Epithelial cell of proximal tubule (primary cell): ENCODE measurements around the gene ASTL. TPM values are rescaled to one million over a fixed set of nuclear protein-coding genes. Genes with fewer than 3 reads are reported as not detected.

ENCODE experiments used
- DNase-seq: peaks from one replicate; pipeline ENCODE4 v3.0.0-alpha.2; 2011; ENCODE audit warnings: low read depth
- H3K4me3 ChIP-seq: 2 replicates; pipeline ENCODE4 v1.5.1; 2011; ENCODE audit warnings: low read depth, mild to moderate bottlenecking, low read length
- CTCF ChIP-seq: conservative IDR thresholded peaks from 2 replicates; pipeline ENCODE4 v1.5.1; 2012; ENCODE audit warnings: low read depth, mild to moderate bottlenecking, low read length
- total RNA-seq: library from RNA; depleted of rRNA; stranded (reverse); fragments of >200 nt; gene quantifications from 2 replicates; pipeline ENCODE4 v1.2.3, GENCODE V29; 2015

ASTL gene
- total RNA-seq, 1 donor from 2014 or later: not detected

- no peak overlapping the region for H3K4me3 ChIP-seq
- DNase-seq: no peak
- no peak for TF ChIP-seq CTCF
Measured at GRCh38 chr2:96111823-96112500, 26.3 kb downstream of the ASTL start.

GRCh38 chr2:96111257-96111640 lies 27.1 kb downstream of the ASTL start:
- H3K4me3 ChIP-seq: no peak overlapping the region
- TF ChIP-seq CTCF: no peak
- no peak for DNase-seq

GRCh38 chr2:96110621-96111256 lies 27.6 kb downstream of the ASTL start:
- no peak for DNase-seq
- TF ChIP-seq CTCF: no peak
- no peak overlapping the region for H3K4me3 ChIP-seq

GRCh38 chr2:96109931-96110511 lies 28.3 kb downstream of the ASTL start:
- TF ChIP-seq CTCF: no peak
- H3K4me3 ChIP-seq: no peak overlapping the region
- no peak for DNase-seq

- no peak for TF ChIP-seq CTCF
- no peak for DNase-seq
Measured at GRCh38 chr2:96109361-96109680, 29.0 kb downstream of the ASTL start.

GRCh38 chr2:96108541-96109360 lies 29.6 kb downstream of the ASTL start:
- TF ChIP-seq CTCF: no peak
- H3K4me3 ChIP-seq: no peak overlapping the region
- DNase-seq: no peak

More at GRCh38 chr2:96109361-96109680, 29.0 kb downstream of the ASTL start:
- no peak overlapping the region for H3K4me3 ChIP-seq
